ENCODE data around the gene HK1.

DNA sequence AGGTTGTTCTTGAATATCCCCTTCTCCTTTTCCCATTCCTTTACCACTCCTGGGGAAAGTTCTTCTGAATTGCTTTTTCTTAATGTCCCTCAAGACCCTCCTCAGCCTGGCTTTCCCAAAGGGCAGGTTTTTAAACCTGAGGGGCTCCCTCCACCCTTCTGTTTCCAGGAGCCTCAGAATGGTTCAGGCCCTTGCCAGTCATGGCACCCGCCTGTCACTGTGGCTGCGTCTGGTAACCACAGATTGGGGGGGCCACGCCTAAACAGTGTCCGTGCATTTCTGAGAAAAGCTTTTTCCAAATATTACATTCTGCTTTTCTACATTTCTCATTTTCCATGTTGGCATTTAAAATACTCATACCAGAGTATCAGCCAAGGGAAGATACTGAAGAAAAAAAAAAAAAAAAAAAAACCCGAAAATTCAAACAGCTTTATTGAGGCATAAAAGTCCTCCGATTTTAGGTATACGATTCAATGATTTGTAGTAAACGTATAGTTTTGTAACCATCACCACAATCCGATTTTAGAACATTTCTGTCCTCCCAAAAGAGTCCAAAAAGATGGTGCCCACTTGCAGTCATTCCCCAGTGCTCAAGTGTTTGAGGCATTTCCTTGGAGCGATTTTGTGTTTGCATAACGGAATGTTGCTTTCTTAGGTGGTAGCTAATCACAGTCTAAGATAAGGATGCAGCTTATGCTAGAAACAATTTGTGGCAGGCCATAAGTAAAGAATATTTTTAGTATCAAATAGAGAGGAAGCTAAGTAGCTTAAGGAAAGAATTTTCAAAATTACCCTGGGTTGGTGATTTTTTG is 36.0 kb upstream of the HK1 start:
- TF ChIP-seq, protein P1, sequence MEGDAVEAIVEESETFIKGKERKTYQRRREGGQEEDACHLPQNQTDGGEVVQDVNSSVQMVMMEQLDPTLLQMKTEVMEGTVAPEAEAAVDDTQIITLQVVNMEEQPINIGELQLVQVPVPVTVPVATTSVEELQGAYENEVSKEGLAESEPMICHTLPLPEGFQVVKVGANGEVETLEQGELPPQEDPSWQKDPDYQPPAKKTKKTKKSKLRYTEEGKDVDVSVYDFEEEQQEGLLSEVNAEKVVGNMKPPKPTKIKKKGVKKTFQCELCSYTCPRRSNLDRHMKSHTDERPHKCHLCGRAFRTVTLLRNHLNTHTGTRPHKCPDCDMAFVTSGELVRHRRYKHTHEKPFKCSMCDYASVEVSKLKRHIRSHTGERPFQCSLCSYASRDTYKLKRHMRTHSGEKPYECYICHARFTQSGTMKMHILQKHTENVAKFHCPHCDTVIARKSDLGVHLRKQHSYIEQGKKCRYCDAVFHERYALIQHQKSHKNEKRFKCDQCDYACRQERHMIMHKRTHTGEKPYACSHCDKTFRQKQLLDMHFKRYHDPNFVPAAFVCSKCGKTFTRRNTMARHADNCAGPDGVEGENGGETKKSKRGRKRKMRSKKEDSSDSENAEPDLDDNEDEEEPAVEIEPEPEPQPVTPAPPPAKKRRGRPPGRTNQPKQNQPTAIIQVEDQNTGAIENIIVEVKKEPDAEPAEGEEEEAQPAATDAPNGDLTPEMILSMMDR (conservative IDR thresholded peaks at IDR 0.05), result no peak
- TF ChIP-seq EZH2 (IDR thresholded peaks at IDR 0.05; ENCODE audit: low read depth), result no peak
